GM23248 (cell line): Measurements from ENCODE around the gene FAM174B. TPM values are rescaled to one million over a fixed set of nuclear protein-coding genes. Genes with fewer than 3 reads are reported as not detected.

Experiments used
- DNase-seq: peaks from one replicate; pipeline ENCODE4 v3.0.0-alpha.2; 2015
- H2AFZ ChIP-seq: fragments of 200-600 bp; sonication (generic); 2 replicates; pipeline ENCODE4 v1.6.1; 2016; ENCODE audit warnings: antibody characterized with exemption
- H3F3A ChIP-seq: fragments of 200-600 bp; sonication (generic); 2 replicates; pipeline ENCODE4 v1.6.1; 2016; ENCODE audit warnings: mild to moderate bottlenecking, antibody characterized with exemption, mixed run types; ENCODE audit not compliant: insufficient read depth
- H3K27ac ChIP-seq: fragments of 200-600 bp; sonication (generic); 2 replicates; pipeline ENCODE4 v1.5.1; 2016; ENCODE audit warnings: mild to moderate bottlenecking
- H3K27me3 ChIP-seq: fragments of 200-600 bp; sonication (generic); replicated peaks from 2 replicates; pipeline ENCODE4 v1.6.1; 2016; ENCODE audit warnings: mild to moderate bottlenecking; ENCODE audit not compliant: insufficient read depth
- H3K36me3 ChIP-seq: fragments of 200-600 bp; sonication (generic); 2 replicates; pipeline ENCODE4 v1.6.1; 2016; ENCODE audit warnings: low read depth, mild to moderate bottlenecking
- H3K4me1 ChIP-seq: fragments of 200-600 bp; sonication (generic); 2 replicates; pipeline ENCODE4 v1.6.1; 2016; ENCODE audit warnings: mild to moderate bottlenecking; ENCODE audit not compliant: insufficient read depth
- H3K4me2 ChIP-seq: fragments of 200-600 bp; sonication (generic); one replicate; pipeline ENCODE4 v1.6.1; 2016; ENCODE audit warnings: mild to moderate bottlenecking; ENCODE audit not compliant: unreplicated experiment
- H3K4me3 ChIP-seq: fragments of 200-600 bp; sonication (generic); 2 replicates; pipeline ENCODE4 v1.5.1; 2016; ENCODE audit warnings: mild to moderate bottlenecking
- H3K79me2 ChIP-seq: fragments of 200-600 bp; sonication (generic); 2 replicates; pipeline ENCODE4 v1.6.1; 2016; ENCODE audit warnings: mild to moderate bottlenecking; ENCODE audit not compliant: insufficient read depth
- H3K9ac ChIP-seq: fragments of 200-600 bp; sonication (generic); 2 replicates; pipeline ENCODE4 v1.6.1; 2016; ENCODE audit warnings: mild to moderate bottlenecking
- H3K9me2 ChIP-seq: fragments of 200-600 bp; sonication (generic); 2 replicates; pipeline ENCODE4 v1.6.1; 2016; ENCODE audit warnings: mixed run types, mild to moderate bottlenecking, moderate library complexity; ENCODE audit not compliant: insufficient read depth
- H3K9me3 ChIP-seq: fragments of 200-600 bp; sonication (generic); one replicate; pipeline ENCODE4 v1.6.1; 2017; ENCODE audit warnings: low read depth
- H4K20me1 ChIP-seq: fragments of 200-600 bp; sonication (generic); 2 replicates; pipeline ENCODE4 v1.6.0; 2016; ENCODE audit not compliant: insufficient read depth
- EZH2 ChIP-seq: fragments of 200-600 bp; sonication (generic); IDR thresholded peaks from 2 replicates; pipeline ENCODE4 v1.6.1; 2018; ENCODE audit warnings: antibody characterized with exemption, mild to moderate bottlenecking; ENCODE audit not compliant: insufficient read depth, poor library complexity, severe bottlenecking
- EZH2phosphoT487 ChIP-seq: fragments of 200-600 bp; sonication (generic); IDR thresholded peaks from 2 replicates; pipeline ENCODE4 v1.6.1; 2018; ENCODE audit warnings: antibody characterized with exemption, moderate library complexity, mild to moderate bottlenecking, low read depth; ENCODE audit not compliant: insufficient read depth
- WGBS, 2 experiments: methylation state at CpG; one replicate each; pipeline ENCODE4 v1.1.6; 2015 to 2017; ENCODE audit warnings: low lambda C conversion rate in 2 of 2, low coverage in 1 of 2; ENCODE audit errors: missing lambda C conversion rate in 2 of 2; 5-methylcytosine and 5-hydroxymethylcytosine counted together
- in situ Hi-C: fragments of 300-500 bp; cut with MboI; formaldehyde crosslinking; loops from 2 replicates; pipeline ENCODE4 v1.15.0; 2020
- polyA plus RNA-seq: library from polyadenylated mRNA; unstranded; fragments of >200 nt; fragmentation: Nextera tagmentation; extraction: Ambion mirVana; gene quantifications from 2 replicates; pipeline ENCODE4 v1.2.1, GENCODE V29; 2016
- total RNA-seq: library from RNA; depleted of rRNA; stranded (reverse); fragments of >200 nt; shearing (Covaris generic); gene quantifications from 2 replicates; pipeline ENCODE4 v1.2.3, GENCODE V29; 2014; rRNA removed

Gene FAM174B
- total RNA-seq (1.9 and 4.4 TPM in 2 replicates), polyA plus RNA-seq (1.8 and 3.1 TPM in 2 replicates)

GRCh38 chr15:92655178-92655995 lies at the start of gene FAM174B:
FAM174B (minus strand) TSS chr15:92655775.
- Histone ChIP-seq H4K20me1 (no peaks in the 10 kb centered on the region), H3K4me1 (no peaks in the 10 kb centered on the region), H3K4me3 (peak within 1 kb of the TSS; percentile 63), H3K4me2 (peak within 1 kb of the TSS; percentile 70), H3K27me3 (peaks cover 5% of the 10 kb centered on the region; the same call in 1 of the 2 replicates), H3K79me2 (no peaks in the 10 kb centered on the region), H2AFZ (peak within 1 kb of the TSS; percentile 68), H3K36me3 (no peaks in the 10 kb centered on the region), H3K9me3 (no peaks in the 10 kb centered on the region), H3K9ac (no peak within 1 kb of the TSS), H3F3A (no peaks in the 10 kb centered on the region), H3K9me2 (no peaks in the 10 kb centered on the region), H3K27ac (no peak within 1 kb of the TSS)
- DNase-seq: peak; percentile 57
- 2 to 3% methylated on average over 41 to 67 of the region's 100 CpGs for WGBS, 2 experiments
- TF ChIP-seq EZH2phosphoT487 (no peak), EZH2 (no peak)
- in situ Hi-C loops: no loop called here

DNA sequence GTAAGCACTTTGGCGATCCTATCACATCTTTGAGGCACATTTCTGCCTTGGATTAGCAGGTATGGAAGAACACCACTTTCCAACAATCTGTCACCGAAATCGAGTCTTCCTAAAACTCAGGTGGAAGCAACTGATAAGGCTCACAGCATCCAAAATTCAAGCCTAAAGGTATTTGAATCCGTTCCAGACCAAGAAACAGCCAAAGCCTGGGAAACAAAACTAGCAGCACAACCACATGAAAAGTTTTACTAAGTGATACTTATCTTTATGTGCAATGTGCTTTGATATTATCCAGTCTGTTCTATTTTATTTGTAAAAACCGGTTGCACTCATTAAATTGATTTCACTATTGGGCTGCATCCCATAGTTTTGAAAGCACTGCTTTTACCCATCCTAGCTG lies 40.5 kb upstream of the FAM174B start:
- no peak overlapping the region for H2AFZ ChIP-seq
- H3K27ac ChIP-seq: no peak overlapping the region
- no peaks in the 10 kb centered on the region for H3K4me1 ChIP-seq
- H3K4me3 ChIP-seq: no peak overlapping the region
- no peaks in the 10 kb centered on the region for H4K20me1 ChIP-seq
- no peaks in the 10 kb centered on the region for H3K9me3 ChIP-seq
- H3K9ac ChIP-seq: no peak overlapping the region
- no peaks in the 10 kb centered on the region for H3F3A ChIP-seq
- in situ Hi-C loops: no loop called here
- DNase-seq: no peak
- H3K36me3 ChIP-seq: no peaks in the 10 kb centered on the region
- 59 to 61% methylated on average over 5 of the region's 5 CpGs for WGBS, 2 experiments
- H3K4me2 ChIP-seq: no peak overlapping the region
- H3K27me3 ChIP-seq: 0 out of 2 replicates have a peak, but pooled peaks cover 4% of the 10 kb centered on the region
- no peak for TF ChIP-seq EZH2phosphoT487
- TF ChIP-seq EZH2: no peak
- H3K79me2 ChIP-seq: no peaks in the 10 kb centered on the region
- no peaks in the 10 kb centered on the region for H3K9me2 ChIP-seq

GRCh38 chr15:92693691-92694331 lies 38.2 kb upstream of the FAM174B start:
- H3K4me1 ChIP-seq: no peaks in the 10 kb centered on the region
- H3K36me3 ChIP-seq: no peaks in the 10 kb centered on the region
- in situ Hi-C loops: no loop called here
- no peak overlapping the region for H3K4me3 ChIP-seq
- WGBS, 2 experiments: 52 to 56% methylated on average over 5 of the region's 5 CpGs
- no peaks in the 10 kb centered on the region for H3K79me2 ChIP-seq
- H4K20me1 ChIP-seq: no peaks in the 10 kb centered on the region
- H3K9ac ChIP-seq: no peak overlapping the region
- H3K9me3 ChIP-seq: no peaks in the 10 kb centered on the region
- H3F3A ChIP-seq: no peaks in the 10 kb centered on the region
- no peaks in the 10 kb centered on the region for H3K9me2 ChIP-seq
- TF ChIP-seq EZH2 (no peak), EZH2phosphoT487 (no peak)
- no peak overlapping the region for H3K4me2 ChIP-seq
- 0 out of 2 replicates have a peak, but pooled peaks cover 4% of the 10 kb centered on the region for H3K27me3 ChIP-seq
- H3K27ac ChIP-seq: no peak overlapping the region
- H2AFZ ChIP-seq: no peak overlapping the region
- DNase-seq: peak; percentile 15

DNA sequence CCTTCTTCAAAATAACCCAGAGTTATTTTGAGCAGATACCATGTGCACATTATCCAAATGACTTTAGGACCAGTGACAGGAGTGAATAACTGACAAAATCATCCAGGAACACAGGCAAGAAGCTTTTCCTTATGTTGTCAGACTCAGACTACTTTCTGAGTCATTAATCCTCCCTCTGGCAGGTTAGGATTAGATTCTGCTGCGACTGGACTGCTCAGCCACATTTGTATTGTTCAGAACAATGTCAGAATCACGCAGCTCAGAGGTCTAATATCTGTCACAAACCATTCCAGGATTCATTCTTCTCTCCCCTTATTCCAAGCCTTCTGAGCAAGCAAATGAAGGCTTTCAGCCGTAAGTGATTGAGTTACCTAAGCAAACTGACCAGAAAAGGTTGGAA lies 34.8 kb upstream of the FAM174B start:
- DNase-seq: no peak
- Histone ChIP-seq H3F3A (no peaks in the 10 kb centered on the region), H3K79me2 (no peaks in the 10 kb centered on the region), H3K9ac (no peak overlapping the region), H3K9me2 (no peaks in the 10 kb centered on the region), H4K20me1 (no peaks in the 10 kb centered on the region), H3K4me1 (no peaks in the 10 kb centered on the region), H3K36me3 (no peaks in the 10 kb centered on the region), H3K4me3 (no peak overlapping the region), H3K4me2 (no peak overlapping the region), H3K27ac (no peak overlapping the region), H3K9me3 (no peaks in the 10 kb centered on the region), H3K27me3 (0 out of 2 replicates have a peak, but pooled peaks cover 3% of the 10 kb centered on the region), H2AFZ (no peak overlapping the region)
- no peak for TF ChIP-seq EZH2
- TF ChIP-seq EZH2phosphoT487: no peak
- 81% methylated on average over 3 of the region's 3 CpGs for WGBS, 2 experiments
- in situ Hi-C loops: no loop called here
